ENCODE measurements around the gene CRACR2B.

The CRACR2B gene

GRCh38 chr11:865462-866430 lies 38.0 kb downstream of the CRACR2B start:
- H3K4me3 ChIP-seq (ENCODE audit: low read depth, low read length): no peak overlapping the region

DNA sequence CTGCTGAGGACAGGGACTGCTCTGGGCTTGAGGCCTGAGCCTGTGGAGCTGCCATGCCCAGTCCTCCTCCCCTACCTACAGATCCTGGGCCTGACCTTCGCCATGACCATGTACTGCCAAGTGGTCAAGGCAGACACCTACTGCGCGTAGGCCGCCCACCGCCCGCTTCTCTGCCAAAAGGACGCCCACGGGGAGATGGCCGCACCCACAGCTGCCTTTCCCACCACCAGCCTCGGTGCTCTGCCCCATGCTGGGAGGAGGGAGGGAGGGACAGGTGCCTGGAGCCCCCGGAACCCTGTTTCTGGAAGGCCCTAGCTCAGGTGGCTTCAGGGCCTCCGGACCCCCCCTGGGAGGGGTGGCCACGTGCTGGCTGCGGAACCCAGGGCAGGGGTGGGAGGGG lies 38.8 kb downstream of the CRACR2B start:
- H3K4me3 ChIP-seq (ENCODE audit: low read depth, low read length): no peak overlapping the region

GRCh38 chr11:867856-868358 lies 40.2 kb downstream of the CRACR2B start:
- H3K4me3 ChIP-seq (ENCODE audit: low read depth, low read length): no peak overlapping the region

GRCh38 chr11:868394-868793 lies 40.7 kb downstream of the CRACR2B start:
- H3K4me3 ChIP-seq (ENCODE audit: low read depth, low read length): no peak overlapping the region

DNA sequence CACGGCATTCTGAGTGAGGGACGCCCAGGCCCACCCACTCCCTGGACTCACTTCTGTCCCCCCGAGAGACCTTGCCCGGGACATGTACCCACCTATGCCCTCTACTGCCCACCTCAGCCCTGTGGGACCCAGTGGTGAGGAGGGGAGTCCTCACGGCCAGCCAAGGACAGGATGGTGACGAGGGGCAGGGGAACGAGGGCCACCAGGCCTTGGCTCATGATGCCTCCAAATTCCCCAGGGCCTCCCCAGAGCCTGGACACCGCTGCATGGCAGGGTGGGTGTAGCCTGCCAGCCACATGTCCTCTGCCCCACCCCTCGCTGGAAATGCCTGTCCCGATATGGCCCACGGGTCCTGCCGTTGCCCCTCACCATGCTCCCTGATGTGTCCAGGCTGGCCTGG lies 41.1 kb downstream of the CRACR2B start:
- no peak overlapping the region for H3K4me3 ChIP-seq (ENCODE audit: low read depth, low read length)

GRCh38 chr11:869399-870126 lies 41.8 kb downstream of the CRACR2B start:
- H3K4me3 ChIP-seq (ENCODE audit: low read depth, low read length): no peak overlapping the region

GRCh38 chr11:870127-870413 lies 42.4 kb downstream of the CRACR2B start:
- no peak overlapping the region for H3K4me3 ChIP-seq (ENCODE audit: low read depth, low read length)

DNA sequence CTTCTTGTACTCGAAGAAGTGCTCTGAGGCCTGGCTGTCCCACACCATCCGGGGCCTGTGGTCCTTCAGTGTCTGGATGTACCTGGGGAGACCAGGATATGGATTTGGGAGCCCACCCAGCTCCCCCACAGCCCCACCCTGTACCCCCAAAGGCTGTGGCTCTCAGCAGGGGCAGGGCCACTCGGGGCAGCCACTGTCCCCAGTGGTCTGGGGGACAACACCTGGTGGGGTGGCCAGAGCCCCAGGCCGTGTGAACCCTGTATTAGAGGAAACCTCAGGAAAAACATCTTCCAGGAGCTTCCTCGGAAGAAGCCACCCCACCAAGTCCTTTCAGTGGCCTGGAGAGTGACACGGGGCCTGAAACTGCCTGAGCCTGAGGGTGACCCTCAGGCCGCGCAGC lies 42.7 kb downstream of the CRACR2B start:
- H3K4me3 ChIP-seq (ENCODE audit: low read depth, low read length): no peak overlapping the region

DNA sequence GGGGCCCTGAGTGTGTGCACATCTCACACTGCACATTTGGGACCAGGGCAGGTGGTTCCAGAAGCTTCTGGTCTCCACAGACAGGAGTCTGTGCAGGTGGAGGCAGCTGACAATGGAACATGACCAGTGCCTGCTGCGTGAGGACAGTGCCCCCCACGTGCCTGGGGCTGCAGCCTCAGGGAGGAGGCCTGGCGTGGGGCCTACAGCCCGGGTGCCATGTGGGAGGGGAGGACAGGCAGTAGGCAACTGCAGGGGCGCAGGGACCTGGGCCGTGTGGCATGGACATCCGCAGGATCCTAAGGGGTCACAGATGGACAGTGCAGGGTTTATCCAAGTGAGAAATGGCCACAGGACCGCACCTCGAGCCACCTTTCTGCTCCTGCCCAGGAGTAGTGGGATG lies 43.8 kb downstream of the CRACR2B start:
- H3K4me3 ChIP-seq (ENCODE audit: low read depth, low read length): no peak overlapping the region

DNA sequence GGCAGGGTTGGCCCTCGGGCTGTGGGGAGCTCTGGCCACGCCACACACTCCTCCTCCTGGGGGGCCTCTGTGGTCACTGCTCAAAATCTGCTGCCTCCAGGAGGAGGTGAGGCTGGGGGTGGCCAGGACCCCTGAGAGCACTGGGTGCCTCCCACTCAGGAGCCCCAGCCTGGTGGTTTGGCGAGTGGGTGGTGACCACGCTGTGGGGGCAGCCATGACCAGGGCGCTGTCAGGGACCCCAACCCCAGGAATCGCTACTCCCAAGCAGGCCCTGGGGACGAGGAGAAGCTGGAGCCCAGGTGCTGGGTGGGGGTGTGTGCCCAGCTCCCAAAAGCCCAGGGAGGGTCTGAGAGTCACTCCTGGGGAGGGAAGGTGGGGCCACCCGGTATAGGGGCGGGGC lies 45.1 kb downstream of the CRACR2B start:
- H3K4me3 ChIP-seq (ENCODE audit: low read depth, low read length): no peak overlapping the region

DNA sequence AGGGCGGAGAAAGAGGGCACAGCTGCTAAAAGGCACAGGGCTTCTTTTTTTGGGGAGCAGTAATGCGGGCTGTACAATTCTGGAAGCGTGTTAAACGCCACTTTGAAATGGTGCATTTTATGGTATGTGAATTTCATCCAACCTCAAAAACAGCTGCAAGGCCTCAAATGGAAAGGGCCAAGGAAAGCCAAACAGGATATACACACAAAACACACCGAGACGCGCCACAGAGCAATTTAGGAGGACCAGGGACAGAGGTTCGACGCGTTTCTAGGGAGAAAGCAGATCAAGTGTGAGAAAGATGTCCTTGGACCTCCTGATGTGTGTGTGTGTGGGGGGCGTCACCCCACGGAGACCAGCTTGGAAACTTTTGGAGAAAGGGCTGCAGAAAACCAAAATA lies 46.0 kb downstream of the CRACR2B start:
- no peak overlapping the region for H3K4me3 ChIP-seq (ENCODE audit: low read depth, low read length)

GRCh38 chr11:875203-875602 lies 47.5 kb downstream of the CRACR2B start:
- no peak overlapping the region for H3K4me3 ChIP-seq (ENCODE audit: low read depth, low read length)

- H3K4me3 ChIP-seq (ENCODE audit: low read depth, low read length): no peak overlapping the region
Observed at GRCh38 chr11:875769-876301, 48.1 kb downstream of the CRACR2B start.

DNA sequence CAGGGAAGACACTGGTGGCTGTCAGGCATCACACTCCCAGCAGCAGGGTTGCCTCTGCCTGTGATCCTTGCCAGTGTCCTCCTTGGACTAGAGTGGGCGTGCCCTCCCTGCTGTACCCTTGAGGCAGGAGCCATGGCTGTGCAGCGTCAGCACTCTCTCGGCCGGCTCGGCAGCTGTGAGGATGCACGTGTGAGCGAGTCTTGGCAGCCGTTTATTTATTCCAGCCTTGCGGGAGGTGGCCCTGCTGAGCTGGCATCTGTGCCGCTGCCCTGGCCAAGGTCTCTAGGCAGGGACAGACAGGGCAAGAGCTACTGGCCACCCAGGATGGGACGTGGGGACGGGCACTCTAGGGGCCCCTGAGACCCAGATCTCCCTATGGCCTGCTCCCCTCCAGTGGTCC lies 48.8 kb downstream of the CRACR2B start:
- no peak overlapping the region for H3K4me3 ChIP-seq (ENCODE audit: low read depth, low read length)

GRCh38 chr11:877565-877964 lies 49.8 kb downstream of the CRACR2B start:
- no peak overlapping the region for H3K4me3 ChIP-seq (ENCODE audit: low read depth, low read length)

DNA sequence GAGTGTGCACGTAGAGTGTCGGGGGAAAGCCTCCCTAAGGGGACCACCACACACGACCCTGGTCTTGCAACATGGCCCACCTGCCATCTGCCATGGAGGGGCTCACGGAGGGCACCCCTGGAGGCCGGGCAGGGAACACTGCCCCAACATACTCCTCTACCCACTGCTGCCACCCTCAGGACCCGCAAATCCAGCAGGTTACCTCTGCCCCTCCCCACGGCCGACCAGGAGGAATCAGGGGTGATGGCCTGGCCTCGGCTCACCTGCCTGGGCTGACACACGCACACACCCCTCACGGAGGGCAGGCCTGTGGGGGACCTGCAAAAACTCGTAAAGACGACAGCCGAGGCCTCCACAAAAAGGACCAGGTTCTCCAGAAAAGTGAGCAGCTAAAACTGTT lies 52.7 kb downstream of the CRACR2B start:
- no peak overlapping the region for H3K4me3 ChIP-seq (ENCODE audit: low read depth, low read length)

All from iPS-11a (cell line).